HepG2 (cell line): ENCODE results near the gene LDLRAD2. TPM values are rescaled to one million over a fixed set of nuclear protein-coding genes. Genes with fewer than 3 reads are reported as not detected.

Experiments
- ATAC-seq: fragments of 200-7000 bp; cut with Tn5 transposase; 3 replicates; pipeline ENCODE4 v1.9.1; 2020; ENCODE audit warnings: mild to moderate bottlenecking, moderate library complexity
- BruUV-seq: library from RNA; stranded (reverse); fragments of 400-500 nt; replicated peaks from 2 replicates; lab custom pipeline; 2021; lab: Mats Ljungman, UMichigan
- CTCF ChIA-PET: fragments of 300-600 bp; formaldehyde crosslinking; extraction: SDS; loops from one replicate; lab custom pipeline; 2021; ENCODE audit warnings: low total read pairs, inconsistent platforms, low intra/inter-chr PET ratio; lab: Yijun Ruan, JAX
- POLR2A ChIA-PET: fragments of 350-600 bp; sonication (Branson Sonifier 250); formaldehyde crosslinking; loops from one replicate; lab custom pipeline; 2020; ENCODE audit warnings: antibody characterized with exemption, inconsistent platforms; lab: Yijun Ruan, JAX
- DNase-seq: peaks from one replicate; pipeline ENCODE4 v3.0.0-alpha.2; 2015; ENCODE audit warnings: low spot score
- FAIRE-seq: peaks from 3 replicates; lab custom pipeline; 2011; peaks lifted over from hg19 to GRCh38; lab: Jason Lieb, UNC
- H2AFZ ChIP-seq: one replicate; pipeline ENCODE4 v1.6.1; 2011; ENCODE audit warnings: low read length, inconsistent platforms
- H3K27ac ChIP-seq: fragments of 300-600 bp; 3 replicates; pipeline ENCODE4 v1.8.0; 2011; ENCODE audit warnings: mixed run types, mild to moderate bottlenecking, mixed read lengths, low read length, inconsistent platforms; ENCODE audit not compliant: insufficient read depth; ENCODE audit errors: extremely low read length
- H3K27me3 ChIP-seq, 2 experiments: fragments of 200-600 bp in 1 of 2; 2 replicates in 1 of 2; 3 replicates in 1 of 2; pipeline versions ENCODE4 v1.6.0 to v1.8.0; 2011; ENCODE audit warnings: low read length in 2 of 2, mild to moderate bottlenecking in 2 of 2, moderate library complexity in 2 of 2, inconsistent platforms in 1 of 2; ENCODE audit not compliant: insufficient read depth in 2 of 2, control insufficient read depth in 1 of 2
- H3K36me3 ChIP-seq, 2 experiments: fragments of 200-600 bp in 1 of 2; replicated peaks in 1 of 2; 2 replicates in 1 of 2; 3 replicates in 1 of 2; pipeline versions ENCODE4 v1.5.1 to v1.8.0; 2011; ENCODE audit warnings: low read length in 2 of 2, inconsistent platforms in 1 of 2; ENCODE audit not compliant: insufficient read depth in 2 of 2, control insufficient read depth in 1 of 2
- H3K4me1 ChIP-seq: 2 replicates; pipeline ENCODE4 v1.5.1; 2012; ENCODE audit warnings: low read length, inconsistent platforms; ENCODE audit not compliant: insufficient read depth
- H3K4me2 ChIP-seq: 2 replicates; pipeline ENCODE4 v1.6.0; 2011; ENCODE audit warnings: low read depth, low read length, inconsistent platforms
- H3K4me3 ChIP-seq, 3 experiments: fragments of 200-600 bp in 1 of 3; sonication (generic), shearing (Covaris generic) in 1 of 3; replicated peaks in 1 of 3; 2 replicates each; pipeline ENCODE4 v1.5.1; 2011 to 2016; ENCODE audit warnings: low read length in 3 of 3, inconsistent platforms in 2 of 3, low read depth in 2 of 3, mild to moderate bottlenecking in 2 of 3, control low read depth in 1 of 3, mixed read lengths in 1 of 3; ENCODE audit not compliant: insufficient read depth in 1 of 3
- H3K79me2 ChIP-seq: one replicate; pipeline ENCODE4 v1.6.1; 2011; ENCODE audit warnings: low read length, inconsistent platforms; ENCODE audit not compliant: insufficient read depth
- H3K9ac ChIP-seq: 2 replicates; pipeline ENCODE4 v1.6.0; 2011; ENCODE audit warnings: mild to moderate bottlenecking, low read depth, low read length, inconsistent platforms; ENCODE audit not compliant: insufficient read depth
- H3K9me3 ChIP-seq: 2 replicates; pipeline ENCODE4 v1.5.1; 2012; ENCODE audit warnings: mild to moderate bottlenecking, low read length
- H4K20me1 ChIP-seq: 2 replicates; pipeline ENCODE4 v1.6.0; 2011; ENCODE audit warnings: inconsistent platforms, mild to moderate bottlenecking, low read length, moderate library complexity; ENCODE audit not compliant: insufficient read depth
- AKAP8 ChIP-seq: sonication (generic); formaldehyde crosslinking; IDR thresholded peaks from 2 replicates; pipeline ENCODE4 v1.5.1; 2020; ENCODE audit warnings: mild to moderate bottlenecking, missing genetic modification reagents
- ATF7 ChIP-seq, 2 experiments: fragments of 450-650 bp in 1 of 2; sonication (generic) in 1 of 2; formaldehyde crosslinking in 1 of 2; IDR thresholded peaks; 2 replicates each; pipeline versions ENCODE4 v1.4.0 to v1.6.1; 2016 to 2020; ENCODE audit warnings: antibody characterized with exemption in 1 of 2, mild to moderate bottlenecking in 1 of 2, missing genetic modification reagents in 1 of 2
- CBX1 ChIP-seq: IDR thresholded peaks from one replicate; pipeline ENCODE4 v1.6.1; 2016; ENCODE audit warnings: antibody characterized with exemption, low read depth
- FOXK2 ChIP-seq: fragments of 450-650 bp; IDR thresholded peaks from 2 replicates; pipeline ENCODE4 v1.6.1; 2016
- HIC2 ChIP-seq: sonication (generic); formaldehyde crosslinking; IDR thresholded peaks from 2 replicates; pipeline ENCODE4 v1.9.0; 2022; ENCODE audit warnings: low read depth, missing genetic modification reagents
- ISX ChIP-seq: sonication (generic); formaldehyde crosslinking; conservative IDR thresholded peaks from 2 replicates; pipeline ENCODE4 v1.5.0; 2020; ENCODE audit warnings: missing genetic modification reagents
- KLF12 ChIP-seq: sonication (generic); formaldehyde crosslinking; IDR thresholded peaks from 2 replicates; pipeline ENCODE4 v1.4.0; 2020; ENCODE audit warnings: missing genetic modification reagents, borderline replicate concordance
- NCOA1 ChIP-seq: sonication (generic); formaldehyde crosslinking; IDR thresholded peaks from 2 replicates; pipeline ENCODE4 v1.9.0; 2021; ENCODE audit warnings: missing genetic modification reagents
- NFATC3 ChIP-seq: sonication (generic); formaldehyde crosslinking; IDR thresholded peaks from 2 replicates; pipeline ENCODE4 v1.5.1; 2020; ENCODE audit warnings: mild to moderate bottlenecking, missing genetic modification reagents
- RARA ChIP-seq: IDR thresholded peaks from 2 replicates; pipeline ENCODE4 v1.6.1; 2016; ENCODE audit warnings: missing genetic modification reagents, missing compliant biosample characterization
- ZNF513 ChIP-seq: sonication (generic); formaldehyde crosslinking; conservative IDR thresholded peaks from 2 replicates; pipeline ENCODE4 v1.5.0; 2020; ENCODE audit warnings: missing genetic modification reagents
- ZNF607 ChIP-seq: sonication (generic); formaldehyde crosslinking; IDR thresholded peaks from 2 replicates; pipeline ENCODE4 v1.5.1; 2020; ENCODE audit warnings: missing genetic modification reagents, mild to moderate bottlenecking, borderline replicate concordance
- ZNF615 ChIP-seq: sonication (generic); formaldehyde crosslinking; IDR thresholded peaks from 2 replicates; pipeline ENCODE4 v1.5.0; 2020; ENCODE audit warnings: mild to moderate bottlenecking, missing genetic modification reagents, borderline replicate concordance
- ZNF878 ChIP-seq: sonication (generic); formaldehyde crosslinking; IDR thresholded peaks from 2 replicates; pipeline ENCODE4 v1.8.1; 2023; ENCODE audit warnings: mild to moderate bottlenecking, missing genetic modification reagents, moderate library complexity
- WGBS: methylation state at CpG from one replicate; pipeline ENCODE4 v1.1.6; 2017; ENCODE audit warnings: low lambda C conversion rate; 5-methylcytosine and 5-hydroxymethylcytosine counted together
- in situ Hi-C: cut with HindIII; loops from 2 replicates; pipeline ENCODE4 v1.10.0; 2017; ENCODE audit warnings: low pct_unique_long_range_greater_than_20kb; ENCODE audit not compliant: extremely low pct_ligation_motif_present
- intact Hi-C: fragments of 100-400 bp; cut with micrococcal nuclease; formaldehyde crosslinking; loops from one replicate; pipeline ENCODE4 v1.10.0; 2022; ENCODE audit not compliant: unreplicated experiment
- polyA plus RNA-seq, 8 experiments: library from polyadenylated mRNA; depleted of rRNA in 3 of 8; stranded (reverse) in 7 of 8; unstranded in 1 of 8; fragments of >200 nt; fragmentation: Illumina TruSeq in 4 of 8; extraction: Trizol in 4 of 8; gene quantifications; 2 replicates each; pipeline versions ENCODE4 v1.2.1 to v1.2.3, GENCODE V29; 2011 to 2016; ENCODE audit warnings: low read depth in 4 of 8, missing spikeins in 1 of 8, mixed read lengths in 1 of 8; ENCODE audit not compliant: insufficient read depth in 1 of 8
- total RNA-seq, 5 experiments: library from RNA; depleted of rRNA; stranded (reverse); fragments of >200 nt; fragmentation: Illumina TruSeq; extraction: Trizol; gene quantifications; 2 replicates each; pipeline ENCODE4 v1.2.3, GENCODE V29; 2016; ENCODE audit warnings: low read depth in 1 of 5
- TF ChIP-seq, protein P1 (sequence below): sonication (generic); formaldehyde crosslinking; IDR thresholded peaks from 2 replicates; pipeline ENCODE4 v1.8.0; 2022; ENCODE audit warnings: mild to moderate bottlenecking, missing genetic modification reagents; ENCODE audit not compliant: insufficient replicate concordance

LDLRAD2 gene
- total and polyA plus RNA-seq, 2 of the 13 experiments (the other 11 are each of a cell fraction or from before 2014, with no cell fraction given) = not detected

GRCh38 chr1:21836010-21836409 is 23.9 kb downstream of the LDLRAD2 start (continued):
- TF ChIP-seq HIC2 (CRISPR knock-in tag) = no peak
- TF ChIP-seq NCOA1 (CRISPR knock-in tag) = no peak
- TF ChIP-seq RARA (CRISPR knock-in tag) = no peak
- TF ChIP-seq ZNF878 = no peak
- TF ChIP-seq, protein P1, sequence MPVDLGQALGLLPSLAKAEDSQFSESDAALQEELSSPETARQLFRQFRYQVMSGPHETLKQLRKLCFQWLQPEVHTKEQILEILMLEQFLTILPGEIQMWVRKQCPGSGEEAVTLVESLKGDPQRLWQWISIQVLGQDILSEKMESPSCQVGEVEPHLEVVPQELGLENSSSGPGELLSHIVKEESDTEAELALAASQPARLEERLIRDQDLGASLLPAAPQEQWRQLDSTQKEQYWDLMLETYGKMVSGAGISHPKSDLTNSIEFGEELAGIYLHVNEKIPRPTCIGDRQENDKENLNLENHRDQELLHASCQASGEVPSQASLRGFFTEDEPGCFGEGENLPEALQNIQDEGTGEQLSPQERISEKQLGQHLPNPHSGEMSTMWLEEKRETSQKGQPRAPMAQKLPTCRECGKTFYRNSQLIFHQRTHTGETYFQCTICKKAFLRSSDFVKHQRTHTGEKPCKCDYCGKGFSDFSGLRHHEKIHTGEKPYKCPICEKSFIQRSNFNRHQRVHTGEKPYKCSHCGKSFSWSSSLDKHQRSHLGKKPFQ = no peak
- TF ChIP-seq NFATC3 (CRISPR knock-in tag) = no peak

DNA sequence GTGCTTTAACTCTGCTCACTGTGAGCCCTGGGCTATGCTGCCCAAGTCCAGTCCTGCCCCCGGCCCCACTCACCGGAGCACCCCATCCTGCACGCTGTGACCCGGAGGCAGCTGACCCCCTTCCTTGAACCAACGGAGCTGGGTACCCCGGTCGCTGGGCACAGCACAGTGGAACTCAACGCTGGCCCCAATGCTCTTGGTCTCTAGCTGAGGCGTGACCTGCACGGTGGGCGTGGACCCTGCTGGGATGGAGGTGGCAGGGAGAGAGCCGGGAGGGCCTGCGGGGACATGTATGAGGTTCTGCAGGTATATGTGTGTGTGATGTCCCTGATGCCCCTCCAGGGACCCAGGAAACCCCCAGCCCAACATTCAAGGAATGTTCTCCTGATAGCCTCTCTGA is 24.7 kb downstream of the LDLRAD2 start:
- Histone ChIP-seq H4K20me1 (no peaks in the 10 kb centered on the region), H2AFZ (no peak overlapping the region), H3K4me3 (no peak overlapping the region), H3K4me2 (no peak overlapping the region), H3K79me2 (no peaks in the 10 kb centered on the region), H3K9ac (no peak overlapping the region), H3K36me3 (peaks cover 26 to 56% of the 10 kb centered on the region in 2 experiments), H3K27me3 (no peaks in the 10 kb centered on the region), H3K4me1 (0 out of 2 replicates have a peak, but pooled peaks cover 8% of the 10 kb centered on the region), H3K27ac (no peak overlapping the region), H3K9me3 (no peaks in the 10 kb centered on the region)
- intact Hi-C loops (no loop called here), in situ Hi-C loops (no loop called here)
- WGBS = 100% methylated on average over 1 of the region's 13 CpGs
- BruUV-seq = no TSS peak
- ATAC-seq = no peak
- no peak for TF ChIP-seq ISX (CRISPR knock-in tag)
- no peak for TF ChIP-seq KLF12 (CRISPR knock-in tag)
- TF ChIP-seq ATF7 (IDR thresholded peaks at IDR 0.05) = no peak
- TF ChIP-seq ATF7 (CRISPR knock-in tag; IDR thresholded peaks at IDR 0.05) = no peak
- TF ChIP-seq AKAP8 (CRISPR knock-in tag) = no peak
- TF ChIP-seq FOXK2 = no peak
- TF ChIP-seq ZNF607 (CRISPR knock-in tag) = no peak
- no peak for TF ChIP-seq CBX1
- no peak for TF ChIP-seq ZNF513 (CRISPR knock-in tag)
- no peak for TF ChIP-seq ZNF615 (CRISPR knock-in tag)
- ChIA-PET POLR2A (no interaction called here), CTCF (no interaction called here)
- no peak for FAIRE-seq
- no peak for DNase-seq
